ENCODE data around the gene ZFP64.
A peak's percentile ranks its signal among the peaks of the same experiment; 100 is the strongest.
"Not testable (repeated sequence)": the region's sequence is repeated elsewhere in the genome, so short reads cannot be mapped to it uniquely, and the experiment has no call there.

ZFP64 gene

GRCh38 chr20:52231230-52231746 lies 39.7 kb upstream of the ZFP64 start:
- no peak for DNase-seq (ENCODE audit: low read depth)

GRCh38 chr20:52230409-52230808 lies 38.8 kb upstream of the ZFP64 start:
- DNase-seq (ENCODE audit: low read depth): no peak
- H3K4me3 ChIP-seq (ENCODE audit: low read length): no peak overlapping the region
- no peak for TF ChIP-seq CTCF (conservative IDR thresholded peaks at IDR 0.05; ENCODE audit: low read depth, low read length)

More at GRCh38 chr20:52231230-52231746, 39.7 kb upstream of the ZFP64 start:
- H3K4me3 ChIP-seq (ENCODE audit: low read length): no peak overlapping the region
- no peak for TF ChIP-seq CTCF (conservative IDR thresholded peaks at IDR 0.05; ENCODE audit: low read depth, low read length)

- not testable (repeated sequence) for DNase-seq (ENCODE audit: low read depth); H3K4me3 ChIP-seq (ENCODE audit: low read length)
These were observed 37.8 kb upstream of the ZFP64 start for GRCh38 chr20:52229346-52229745.

GRCh38 chr20:52226370-52226769 lies 34.8 kb upstream of the ZFP64 start:
- no peak overlapping the region for H3K4me3 ChIP-seq (ENCODE audit: low read length)
- peak; percentile 43 for DNase-seq (ENCODE audit: low read depth)
- no peak for TF ChIP-seq CTCF (conservative IDR thresholded peaks at IDR 0.05; ENCODE audit: low read depth, low read length)

GRCh38 chr20:52224920-52225319 lies 33.3 kb upstream of the ZFP64 start:
- no peak for TF ChIP-seq CTCF (conservative IDR thresholded peaks at IDR 0.05; ENCODE audit: low read depth, low read length)
- no peak overlapping the region for H3K4me3 ChIP-seq (ENCODE audit: low read length)

GRCh38 chr20:52221362-52221761 lies 29.8 kb upstream of the ZFP64 start:
- not testable (repeated sequence) for H3K4me3 ChIP-seq (ENCODE audit: low read length); DNase-seq (ENCODE audit: low read depth)

More at GRCh38 chr20:52224920-52225319, 33.3 kb upstream of the ZFP64 start:
- no peak for DNase-seq (ENCODE audit: low read depth)

DNA sequence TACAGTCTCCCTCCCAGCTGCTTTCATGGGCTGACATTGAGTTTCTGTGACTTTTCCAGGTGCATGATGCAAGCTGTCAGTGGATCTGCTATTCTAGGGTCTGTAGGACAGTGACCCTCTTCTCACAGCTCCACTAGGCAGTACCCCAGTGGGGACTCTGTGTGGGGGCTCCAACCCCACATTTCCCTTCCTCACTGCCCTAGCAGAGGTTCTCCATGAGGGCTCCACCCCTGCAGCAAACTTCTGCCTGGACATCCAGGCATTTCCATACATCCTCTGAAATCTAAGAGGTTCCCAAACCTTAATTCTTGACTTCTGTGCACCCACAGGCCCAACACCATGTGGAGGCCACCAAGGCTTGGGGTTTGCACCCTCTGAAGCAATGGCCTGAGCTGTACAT lies 29.3 kb upstream of the ZFP64 start:
- not testable (repeated sequence) for DNase-seq (ENCODE audit: low read depth); H3K4me3 ChIP-seq (ENCODE audit: low read length)

- no peak overlapping the region for H3K4me3 ChIP-seq (ENCODE audit: low read length)
- TF ChIP-seq CTCF (conservative IDR thresholded peaks at IDR 0.05; ENCODE audit: low read depth, low read length): no peak
- DNase-seq (ENCODE audit: low read depth): no peak
These were observed 27.9 kb upstream of the ZFP64 start for GRCh38 chr20:52219441-52219840.

All from retinal pigment epithelial cell (primary cell).